Body of pancreas (tissue), 4 donors: ENCODE results near the gene TIMM22. TPM values are rescaled to one million over a fixed set of nuclear protein-coding genes. Genes with fewer than 3 reads are reported as not detected.

Experiments used
- ATAC-seq: fragments of 150-250 bp; one replicate; pipeline ENCODE4 v1.9.1; 2016
- DNase-seq, 4 donors: peaks; one replicate each; pipeline ENCODE4 v3.0.0-alpha.2; 2019
- H3K27ac ChIP-seq, 4 donors: fragments of 200-600 bp; sonication (generic); 1 replicate in 3 of 4; 2 replicates in 1 of 4; pipeline versions ENCODE4 v1.5.1 to v1.6.1; 2016 to 2019; ENCODE audit warnings: mild to moderate bottlenecking in 1 of 4, mixed read lengths in 1 of 4, moderate library complexity in 1 of 4
- H3K27me3 ChIP-seq, 2 donors: fragments of 200-600 bp; sonication (generic); one replicate each; pipeline ENCODE4 v1.6.0; 2016; ENCODE audit warnings: mild to moderate bottlenecking in 1 of 2
- H3K36me3 ChIP-seq, 2 donors: fragments of 200-600 bp; sonication (generic); replicated peaks in 1 of 2; 2 replicates each; pipeline ENCODE4 v1.5.1; 2016; ENCODE audit warnings: low read depth in 2 of 2; ENCODE audit not compliant: insufficient read depth in 1 of 2
- H3K4me1 ChIP-seq: fragments of 200-600 bp; sonication (generic); one replicate; pipeline ENCODE4 v1.6.0; 2016
- H3K4me3 ChIP-seq, 2 donors: fragments of 200-600 bp; sonication (generic); 1 replicate in 1 of 2; 2 replicates in 1 of 2; pipeline ENCODE4 v1.5.1; 2016 to 2019
- H3K9me3 ChIP-seq, 3 donors: fragments of 200-600 bp; sonication (generic); 1 replicate in 2 of 3; 2 replicates in 1 of 3; pipeline ENCODE4 v1.5.1; 2016
- CTCF ChIP-seq, 7 experiments: fragments of 450-650 bp in 4 of 7; fragments of 200-600 bp in 3 of 7; sonication (generic) in 3 of 7; IDR thresholded peaks; one replicate each; pipeline ENCODE4 v1.5.1; 2016 to 2019; ENCODE audit warnings: antibody characterized with exemption in 7 of 7
- POLR2A ChIP-seq, 3 donors: fragments of 450-650 bp; IDR thresholded peaks; one replicate each; pipeline ENCODE4 v1.6.1; 2016; ENCODE audit warnings: antibody characterized with exemption in 3 of 3, mild to moderate bottlenecking in 2 of 3
- WGBS, 2 donors: methylation state at CpG; one replicate each; pipeline ENCODE4 v1.1.5; 2017; 5-methylcytosine and 5-hydroxymethylcytosine counted together
- intact Hi-C: fragments of 100-400 bp; cut with DNase I; formaldehyde crosslinking; loops from one replicate; pipeline ENCODE4 v1.15.1; 2023
- total RNA-seq, 2 donors: library from RNA; depleted of rRNA; stranded (reverse); fragments of >200 nt; gene quantifications; one replicate each; pipeline ENCODE4 v1.1.0, GENCODE V29; 2016

Gene TIMM22
- total RNA-seq, 2 donors from 2014 or later = 4.3 to 9.3 TPM

- peak overlapping the region in 2 of 4 donors; percentile 66 to 71 for H3K27ac ChIP-seq
- DNase-seq = no peak
- H3K4me1 ChIP-seq = peaks cover 10% of the 10 kb centered on the region
- H3K4me3 ChIP-seq = no peak overlapping the region
- intact Hi-C loops = no loop called here
- WGBS, 2 donors = 62 to 67% methylated on average over 1 to 16 of the region's 16 CpGs
- no peaks in the 10 kb centered on the region for H3K9me3 ChIP-seq
- no peaks in the 10 kb centered on the region for H3K36me3 ChIP-seq
- ATAC-seq = no peak
- no peak for TF ChIP-seq CTCF (IDR thresholded peaks at IDR 0.05)
- no peak for TF ChIP-seq POLR2A (IDR thresholded peaks at IDR 0.05)
- H3K27me3 ChIP-seq = no peaks in the 10 kb centered on the region
Observed at GRCh38 chr17:1039123-1039507, 42.2 kb downstream of the TIMM22 start.

GRCh38 chr17:1039511-1040215 is 42.7 kb downstream of the TIMM22 start:
- no peaks in the 10 kb centered on the region for H3K36me3 ChIP-seq

GRCh38 chr17:1040216-1040600 is 43.3 kb downstream of the TIMM22 start:
- Histone ChIP-seq H3K9me3 (no peaks in the 10 kb centered on the region), H3K4me3 (no peak overlapping the region), H3K27ac (peak overlapping the region in 3 of 4 donors; percentile 38 to 71 (median 66)), H3K36me3 (no peaks in the 10 kb centered on the region), H3K27me3 (no peaks in the 10 kb centered on the region), H3K4me1 (peaks cover 10% of the 10 kb centered on the region)
- TF ChIP-seq POLR2A (IDR thresholded peaks at IDR 0.05) = no peak
- WGBS, 2 donors = 48 to 70% methylated on average over 3 to 13 of the region's 13 CpGs
- ATAC-seq (no peak), DNase-seq (peak in 1 of 4 donors; percentile 32)
- intact Hi-C loops = no loop called here

More at GRCh38 chr17:1039511-1040215, 42.7 kb downstream of the TIMM22 start:
- intact Hi-C loops = no loop called here
- WGBS, 2 donors = 63 to 79% methylated on average over 19 to 30 of the region's 30 CpGs
- Histone ChIP-seq H3K27me3 (no peaks in the 10 kb centered on the region), H3K9me3 (no peaks in the 10 kb centered on the region), H3K27ac (peak overlapping the region in 3 of 4 donors; percentile 38 to 71 (median 66)), H3K4me1 (peaks cover 10% of the 10 kb centered on the region), H3K4me3 (no peak overlapping the region)
- ATAC-seq (peak; percentile 48), DNase-seq (peak; percentile 28 to 82 (median 52))
- TF ChIP-seq CTCF (IDR thresholded peaks at IDR 0.05) = no peak

GRCh38 chr17:1041746-1042145 is 44.8 kb downstream of the TIMM22 start:
- no peak for DNase-seq
- ATAC-seq = no peak
- H3K36me3 ChIP-seq = no peaks in the 10 kb centered on the region
- intact Hi-C loops = no loop called here
- H3K9me3 ChIP-seq = no peaks in the 10 kb centered on the region
- H3K27me3 ChIP-seq = no peaks in the 10 kb centered on the region
- H3K4me1 ChIP-seq = peaks cover 10% of the 10 kb centered on the region
- 83 to 89% methylated on average over 9 of the region's 9 CpGs for WGBS, 2 donors
- TF ChIP-seq POLR2A (IDR thresholded peaks at IDR 0.05) = no peak
- no peak for TF ChIP-seq CTCF (IDR thresholded peaks at IDR 0.05)
- H3K4me3 ChIP-seq = no peak overlapping the region
- no peak overlapping the region for H3K27ac ChIP-seq

GRCh38 chr17:1042486-1042885 is 45.6 kb downstream of the TIMM22 start:
- Histone ChIP-seq H3K27me3 (no peaks in the 10 kb centered on the region), H3K4me1 (peaks cover 10% of the 10 kb centered on the region), H3K36me3 (no peaks in the 10 kb centered on the region), H3K4me3 (no peak overlapping the region), H3K27ac (no peak overlapping the region), H3K9me3 (no peaks in the 10 kb centered on the region)
- WGBS, 2 donors = 78 to 80% methylated on average over 19 of the region's 19 CpGs
- intact Hi-C loops = no loop called here
- ATAC-seq = no peak
- no peak for DNase-seq
- TF ChIP-seq POLR2A (IDR thresholded peaks at IDR 0.05) = no peak
- TF ChIP-seq CTCF (IDR thresholded peaks at IDR 0.05) = no peak
